Ovary (tissue), 9 donors: ENCODE measurements around the gene HAUS3. TPM values are rescaled to one million over a fixed set of nuclear protein-coding genes. Genes with fewer than 3 reads are reported as not detected.
A peak's percentile ranks its signal among the peaks of the same experiment; 100 is the strongest.

Experiments used
- DNase-seq, 5 donors: peaks; one replicate each; pipeline ENCODE4 v3.0.0-alpha.2; 2019 to 2020
- H3K27ac ChIP-seq, 2 donors: fragments of 200-600 bp; one replicate each; pipeline versions ENCODE4 v1.5.1 to v1.8.0; 2019 to 2022
- H3K27me3 ChIP-seq: fragments of 200-600 bp; one replicate; pipeline ENCODE4 v1.8.0; 2022
- H3K36me3 ChIP-seq: fragments of 200-600 bp; sonication (generic); one replicate; pipeline ENCODE4 v1.5.1; 2019
- H3K4me1 ChIP-seq: one replicate; pipeline ENCODE4 v1.8.1; 2013; ENCODE audit warnings: mild to moderate bottlenecking, moderate library complexity; ENCODE audit not compliant: insufficient read depth
- H3K4me3 ChIP-seq: fragments of 200-600 bp; sonication (generic); one replicate; pipeline ENCODE4 v1.5.1; 2017
- H3K9me3 ChIP-seq, 2 donors: fragments of 200-600 bp in 1 of 2; sonication (generic) in 1 of 2; one replicate each; pipeline versions ENCODE4 v1.5.1 to v1.8.1; 2013 to 2019; ENCODE audit warnings: mild to moderate bottlenecking in 1 of 2, moderate library complexity in 1 of 2
- EP300 ChIP-seq: sonication (generic); formaldehyde crosslinking; IDR thresholded peaks from one replicate; pipeline ENCODE4 v1.6.1; 2017; ENCODE audit warnings: antibody characterized with exemption
- POLR2A ChIP-seq: fragments of 450-650 bp; IDR thresholded peaks from one replicate; pipeline ENCODE4 v1.6.1; 2017; ENCODE audit warnings: antibody characterized with exemption, mild to moderate bottlenecking, moderate library complexity
- WGBS, 3 donors: extraction: QIAGEN DNeasy Blood & Tissue Kit in 1 of 3; methylation state at CpG; one replicate each; pipeline versions ENCODE4 v1.1.5 to v1.1.7; 2013 to 2017; 5-methylcytosine and 5-hydroxymethylcytosine counted together
- intact Hi-C, 4 donors: fragments of 100-400 bp; cut with DNase I; formaldehyde crosslinking; loops; one replicate each; pipeline versions ENCODE4 v1.11.0 to v1.15.1; 2022 to 2023
- polyA plus RNA-seq, 2 donors: library from polyadenylated mRNA; stranded (reverse); fragments of 200-250 nt in 1 of 2; fragments of 350-450 nt in 1 of 2; fragmentation: Illumina TruSeq in 1 of 2; extraction: RNeasy Lipid Tissue Mini Kit (QIAGEN cat#74804) in 1 of 2; gene quantifications; one replicate each; pipeline ENCODE4 v1.2.3, GENCODE V29; 2013 to 2014
- total RNA-seq, 7 donors: library from RNA; depleted of rRNA in 2 of 7; stranded (reverse); fragments of >200 nt in 2 of 7; fragmentation: NEBNext Ultra II Directional in 3 of 7; extraction: Animal tissue kit (Norgen Biotek cat#: 25700) in 3 of 7; gene quantifications; one replicate each; pipeline versions ENCODE4 v1.1.0 to v1.2.4, GENCODE V29; 2016 to 2023
- TF ChIP-seq, protein P1 (sequence below), 3 donors: fragments of 450-650 bp in 2 of 3; fragments of 200-600 bp in 1 of 3; IDR thresholded peaks; one replicate each; pipeline versions ENCODE4 v1.5.1 to v1.8.0; 2016 to 2022; ENCODE audit warnings: antibody characterized with exemption in 3 of 3, mild to moderate bottlenecking in 1 of 3
- donor health status: DM: no; HTN: no; CAD: no; lungs with moderate emphysema.
- donor health status: DM: no; HTN: no; CAD: no.
- donor health status: Bipolar disorder and iron deficiency.
- donor health status: DM: yes; HTN: yes; CAD: no.
- donor health status: DM: no; HTN: no; CAD: no.
- donor health status: DM: yes; HTN: yes; CAD: no.

Gene HAUS3
- total and polyA plus RNA-seq, 9 donors: 8.2 to 17.4 (median 12.5) TPM

DNA sequence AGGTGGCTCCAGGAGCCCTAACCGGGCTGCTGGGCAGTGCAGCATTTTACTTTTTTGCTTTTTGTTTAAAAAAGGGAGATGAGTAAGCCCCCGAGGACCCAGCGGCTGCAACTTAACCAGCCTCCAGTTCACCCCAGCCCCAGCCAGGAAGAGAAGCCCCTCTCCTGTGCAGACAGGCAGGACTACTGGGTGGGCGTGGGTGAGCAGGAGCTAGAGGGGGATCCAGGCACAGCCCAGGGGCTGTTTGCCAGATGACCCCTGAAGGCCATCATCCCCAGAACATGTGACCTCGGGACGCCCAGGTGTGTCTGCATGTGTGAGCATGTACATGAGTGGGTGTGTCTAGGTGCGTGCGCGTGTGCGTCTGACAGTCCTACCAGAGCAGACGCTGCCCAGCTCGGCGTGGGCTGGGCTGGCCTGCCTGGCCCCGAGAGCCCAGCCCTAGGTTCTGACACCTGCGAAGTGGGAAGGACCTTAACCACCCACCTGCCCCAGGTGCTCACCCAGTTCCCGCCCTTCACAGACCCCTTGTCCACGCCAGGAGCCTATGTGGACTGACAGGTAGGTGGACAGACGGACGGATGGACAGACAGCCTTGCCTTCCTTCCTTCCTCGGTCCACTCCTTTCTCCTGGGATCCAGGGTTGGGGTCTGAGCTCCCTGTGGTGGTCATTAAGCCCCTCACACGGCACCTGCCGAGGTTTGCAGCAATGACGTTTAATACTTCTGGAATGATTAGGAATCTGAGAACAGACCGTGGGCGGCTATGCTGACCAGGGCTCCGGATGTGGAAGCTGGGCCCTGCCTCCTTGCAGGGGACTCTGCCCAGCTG lies 7.8 kb upstream of the HAUS3 start:
- 76 to 81% (median 79%) methylated on average over 18 to 26 of the region's 26 CpGs for WGBS, 3 donors
- intact Hi-C loops: loop anchor here in 3 of 4 donors (5.0 to 10.0 kb wide), 3 partner anchors 168 to 285 kb away; partner anchors contain the start of genes CFAP99 (in 1 of the 3), FAM193A (in 1 of the 3), RNF4 (in 1 of the 3) and ZFYVE28 (in 1 of the 3)
- Histone ChIP-seq H3K4me1 (peaks cover 8% of the 10 kb centered on the region), H3K27me3 (no peaks in the 10 kb centered on the region), H3K27ac (no peak overlapping the region), H3K9me3 (no peaks in the 10 kb centered on the region), H3K4me3 (no peak overlapping the region), H3K36me3 (no peaks in the 10 kb centered on the region)
- TF ChIP-seq EP300 (no peak), POLR2A (no peak)
- TF ChIP-seq, protein P1, sequence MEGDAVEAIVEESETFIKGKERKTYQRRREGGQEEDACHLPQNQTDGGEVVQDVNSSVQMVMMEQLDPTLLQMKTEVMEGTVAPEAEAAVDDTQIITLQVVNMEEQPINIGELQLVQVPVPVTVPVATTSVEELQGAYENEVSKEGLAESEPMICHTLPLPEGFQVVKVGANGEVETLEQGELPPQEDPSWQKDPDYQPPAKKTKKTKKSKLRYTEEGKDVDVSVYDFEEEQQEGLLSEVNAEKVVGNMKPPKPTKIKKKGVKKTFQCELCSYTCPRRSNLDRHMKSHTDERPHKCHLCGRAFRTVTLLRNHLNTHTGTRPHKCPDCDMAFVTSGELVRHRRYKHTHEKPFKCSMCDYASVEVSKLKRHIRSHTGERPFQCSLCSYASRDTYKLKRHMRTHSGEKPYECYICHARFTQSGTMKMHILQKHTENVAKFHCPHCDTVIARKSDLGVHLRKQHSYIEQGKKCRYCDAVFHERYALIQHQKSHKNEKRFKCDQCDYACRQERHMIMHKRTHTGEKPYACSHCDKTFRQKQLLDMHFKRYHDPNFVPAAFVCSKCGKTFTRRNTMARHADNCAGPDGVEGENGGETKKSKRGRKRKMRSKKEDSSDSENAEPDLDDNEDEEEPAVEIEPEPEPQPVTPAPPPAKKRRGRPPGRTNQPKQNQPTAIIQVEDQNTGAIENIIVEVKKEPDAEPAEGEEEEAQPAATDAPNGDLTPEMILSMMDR (IDR thresholded peaks at IDR 0.05): no peak
- DNase-seq: peak in 2 of 5 donors; percentile 7 to 28

- TF ChIP-seq POLR2A (no peak), EP300 (no peak)
- TF ChIP-seq, protein P1 (IDR thresholded peaks at IDR 0.05): no peak
- 72 to 80% (median 74%) methylated on average over 8 to 10 of the region's 10 CpGs for WGBS, 3 donors
- Histone ChIP-seq H3K4me1 (peaks cover 9% of the 10 kb centered on the region), H3K27ac (no peak overlapping the region), H3K27me3 (no peaks in the 10 kb centered on the region), H3K9me3 (no peaks in the 10 kb centered on the region), H3K36me3 (no peaks in the 10 kb centered on the region), H3K4me3 (no peak overlapping the region)
- intact Hi-C loops: loop anchor here in 2 of 4 donors (5.0 to 10.0 kb wide), 2 partner anchors 168 to 216 kb away; partner anchors contain the start of genes CFAP99 (in 1 of the 2), RNF4 (in 1 of the 2) and ZFYVE28 (in 1 of the 2)
- DNase-seq: no peak
These were observed 6.9 kb upstream of the HAUS3 start for GRCh38 chr4:2248821-2249261.

- intact Hi-C loops: loop anchor here in 2 of 4 donors (5.0 to 10.0 kb wide), 2 partner anchors 169 to 217 kb away; partner anchors contain the start of genes CFAP99 (in 1 of the 2), RNF4 (in 1 of the 2) and ZFYVE28 (in 1 of the 2)
- no peak for DNase-seq
- H3K27ac ChIP-seq: no peak overlapping the region
These were observed 6.3 kb upstream of the HAUS3 start for GRCh38 chr4:2248044-2248780.

More at GRCh38 chr4:2248044-2248780, 6.3 kb upstream of the HAUS3 start:
- H3K27me3 ChIP-seq: no peaks in the 10 kb centered on the region
- no peaks in the 10 kb centered on the region for H3K9me3 ChIP-seq
- H3K4me3 ChIP-seq: no peak overlapping the region
- H3K4me1 ChIP-seq: peaks cover 12% of the 10 kb centered on the region
- no peak for TF ChIP-seq EP300
- TF ChIP-seq, protein P1 (IDR thresholded peaks at IDR 0.05): no peak
- no peak for TF ChIP-seq POLR2A
- 76 to 78% (median 77%) methylated on average over 21 of the region's 21 CpGs for whole genome bisulfite sequencing, 3 donors
- no peaks in the 10 kb centered on the region for H3K36me3 ChIP-seq
